Measurements from ENCODE around the gene ANAPC5. TPM values are rescaled to one million over a fixed set of nuclear protein-coding genes. Genes with fewer than 3 reads are reported as not detected.
A peak's percentile ranks its signal among the peaks of the same experiment; 100 is the strongest.
"Not testable (repeated sequence)": the region's sequence is repeated elsewhere in the genome, so short reads cannot be mapped to it uniquely, and the experiment has no call there.

The ANAPC5 gene
- 96.8 and 114 TPM in 2 replicates for total RNA-seq

- peak; percentile 94 for DNase-seq (ENCODE audit: extremely low read depth, low read depth, low spot score)
These were observed at the start of gene ANAPC5 for GRCh38 chr12:121351820-121352681. Gene ANAPC5, minus strand, starts transcription at chr12:121352411. Its CDS starts 71 bp downstream, at chr12:121352340.

GRCh38 chr12:121400332-121401139 is 48.3 kb upstream of the ANAPC5 start:
- no peak for DNase-seq (ENCODE audit: extremely low read depth, low read depth, low spot score)

- peak; percentile 81 for DNase-seq (ENCODE audit: extremely low read depth, low read depth, low spot score)
These were observed 47.5 kb upstream of the ANAPC5 start, which contains the start of gene RNF34 for GRCh38 chr12:121399391-121400331. Gene RNF34, plus strand, starts transcription at chr12:121400118. Its CDS starts 95 bp downstream, at chr12:121400213.

GRCh38 chr12:121398355-121398754 is 46.1 kb upstream of the ANAPC5 start:
- DNase-seq (ENCODE audit: extremely low read depth, low read depth, low spot score), result no peak

GRCh38 chr12:121397521-121397920 is 45.3 kb upstream of the ANAPC5 start:
- no peak for DNase-seq (ENCODE audit: extremely low read depth, low read depth, low spot score)

GRCh38 chr12:121392325-121392716 is 40.1 kb upstream of the ANAPC5 start:
- DNase-seq (ENCODE audit: extremely low read depth, low read depth, low spot score), result no peak

- no peak for DNase-seq (ENCODE audit: extremely low read depth, low read depth, low spot score)
These were observed 39.6 kb upstream of the ANAPC5 start for GRCh38 chr12:121391619-121392324.

- DNase-seq (ENCODE audit: extremely low read depth, low read depth, low spot score), result no peak
These were observed 38.6 kb upstream of the ANAPC5 start for GRCh38 chr12:121390856-121391255.

- DNase-seq (ENCODE audit: extremely low read depth, low read depth, low spot score), result peak; percentile 36
These were observed 36.3 kb upstream of the ANAPC5 start for GRCh38 chr12:121388421-121388981.

- not testable (repeated sequence) for DNase-seq (ENCODE audit: extremely low read depth, low read depth, low spot score)
These were observed 32.7 kb upstream of the ANAPC5 start for GRCh38 chr12:121384891-121385290.

GRCh38 chr12:121383601-121384021 is 31.4 kb upstream of the ANAPC5 start:
- DNase-seq (ENCODE audit: extremely low read depth, low read depth, low spot score), result no peak

GRCh38 chr12:121379945-121380344 is 27.7 kb upstream of the ANAPC5 start:
- DNase-seq (ENCODE audit: extremely low read depth, low read depth, low spot score), result no peak

GRCh38 chr12:121378736-121379135 is 26.5 kb upstream of the ANAPC5 start:
- no peak for DNase-seq (ENCODE audit: extremely low read depth, low read depth, low spot score)

GRCh38 chr12:121376754-121377697 is 24.8 kb upstream of the ANAPC5 start:
- DNase-seq (ENCODE audit: extremely low read depth, low read depth, low spot score), result no peak

- not testable (repeated sequence) for DNase-seq (ENCODE audit: extremely low read depth, low read depth, low spot score)
These were observed 22.9 kb upstream of the ANAPC5 start for GRCh38 chr12:121374945-121375584.

- DNase-seq (ENCODE audit: extremely low read depth, low read depth, low spot score), result not testable (repeated sequence)
These were observed 22.1 kb upstream of the ANAPC5 start for GRCh38 chr12:121374336-121374735.

- no peak for DNase-seq (ENCODE audit: extremely low read depth, low read depth, low spot score)
These were observed 21.5 kb upstream of the ANAPC5 start for GRCh38 chr12:121373755-121374154.

- no peak for DNase-seq (ENCODE audit: extremely low read depth, low read depth, low spot score)
These were observed 19.2 kb upstream of the ANAPC5 start for GRCh38 chr12:121371404-121371803.

Measured in glomerular endothelial cell (primary cell).